Hypothalamus (tissue), 51 donors: Measurements from ENCODE around the gene LMO1.
A peak's percentile ranks its signal among the peaks of the same experiment; 100 is the strongest.

Experiments
- DNase-seq, 51 donors: peaks; one replicate each; lab custom pipeline; 2025; lab: John Stamatoyannopoulos, UW

LMO1 gene

DNA sequence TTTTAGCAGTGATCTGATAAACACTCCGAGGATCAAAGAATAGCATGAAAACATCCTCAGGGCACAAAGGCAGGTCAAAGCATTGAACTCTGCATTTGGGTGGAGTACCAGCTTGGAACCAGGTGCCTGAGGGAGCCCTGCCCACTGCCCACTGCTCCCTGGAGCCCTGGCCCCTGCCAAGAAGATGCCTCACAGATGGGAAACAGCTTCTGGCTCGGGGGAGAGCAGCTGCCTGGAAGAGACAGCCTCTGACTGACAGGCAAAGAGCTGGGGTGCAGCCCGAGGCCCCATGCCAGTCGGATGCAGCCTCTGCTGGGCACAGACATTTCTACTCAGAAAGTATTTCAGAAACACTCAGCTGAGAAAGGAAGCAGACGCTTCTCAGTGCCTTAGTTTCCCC is 13.2 kb downstream of the LMO1 start:
- no peak for DNase-seq

DNA sequence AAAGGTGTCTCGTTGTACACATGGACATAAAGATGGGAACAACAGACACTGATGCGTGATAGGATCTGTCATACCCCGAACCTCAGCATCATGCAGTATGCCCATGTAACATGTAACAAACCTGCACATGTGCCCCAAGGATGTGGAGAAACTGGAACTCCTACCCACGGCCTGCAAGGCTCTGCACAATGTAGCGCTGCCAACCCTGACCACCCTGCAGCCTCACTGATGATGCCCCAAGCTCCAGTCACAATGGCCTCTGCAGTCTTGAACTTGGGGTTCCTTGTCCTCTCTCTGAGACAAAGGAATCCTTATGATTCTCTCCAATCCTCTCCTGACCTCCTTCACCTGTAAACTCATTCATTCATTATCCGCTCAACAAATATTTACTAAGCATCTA is 14.2 kb downstream of the LMO1 start:
- no peak for DNase-seq

DNA sequence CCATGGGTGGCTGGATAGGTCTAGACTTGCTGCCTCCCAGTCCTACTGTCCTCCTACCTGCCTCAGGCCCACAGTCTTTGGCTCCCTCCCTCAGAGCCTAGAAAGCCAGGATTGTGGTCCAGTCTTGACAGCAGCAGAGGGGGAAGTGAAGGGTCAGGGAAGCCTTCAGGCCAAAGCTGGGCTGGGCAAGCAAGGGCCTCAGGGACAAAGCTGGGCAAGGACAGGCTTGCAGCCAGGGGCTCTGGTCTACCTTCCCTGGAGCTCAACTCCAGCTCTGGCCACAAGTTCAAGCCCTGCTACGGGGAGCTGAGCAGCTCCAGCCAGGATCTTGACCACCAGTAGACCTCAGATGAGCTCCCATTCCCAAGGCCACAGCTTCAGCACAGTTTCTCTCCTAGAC is 14.9 kb downstream of the LMO1 start:
- DNase-seq: no peak

DNA sequence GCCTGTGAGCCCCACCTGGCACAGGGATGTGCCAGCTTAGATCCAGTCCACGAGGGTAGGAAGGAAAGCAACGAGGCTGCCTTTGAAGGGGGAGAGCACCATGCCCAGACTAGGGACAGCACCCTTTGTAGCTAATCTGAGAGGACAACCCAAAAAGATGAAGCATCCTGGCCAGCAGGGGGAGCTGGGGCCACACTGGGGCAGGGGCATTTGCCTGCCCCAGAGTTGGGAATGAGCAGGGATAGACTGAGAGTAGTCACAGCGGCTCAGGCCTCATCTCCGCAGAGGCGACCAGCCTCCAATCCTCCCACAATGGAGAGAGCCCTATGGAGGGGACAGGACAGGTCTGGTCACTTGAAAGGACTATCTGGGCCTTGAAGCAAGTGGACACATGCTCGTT is 16.4 kb downstream of the LMO1 start:
- DNase-seq: no peak

DNA sequence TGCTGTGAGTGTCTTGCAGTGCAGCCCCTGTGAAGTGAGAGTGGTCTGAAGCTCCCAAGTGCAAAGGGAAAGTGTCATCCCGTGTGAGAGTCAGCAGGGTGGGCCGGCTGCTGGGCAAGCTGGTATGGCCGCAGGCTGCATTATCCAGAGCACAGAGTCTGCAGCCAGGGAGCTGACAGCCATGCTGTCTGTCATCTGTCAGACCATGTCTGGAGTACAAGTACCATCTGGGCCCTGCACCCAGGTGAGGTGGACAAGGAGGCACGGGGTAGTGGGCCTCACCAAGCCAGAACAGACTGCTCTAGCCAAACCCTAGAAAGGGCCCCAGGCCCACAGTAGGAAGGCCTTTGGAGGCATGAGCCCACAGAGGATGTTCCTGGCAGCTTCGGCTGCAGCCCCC is 20.2 kb downstream of the LMO1 start:
- DNase-seq: no peak

DNA sequence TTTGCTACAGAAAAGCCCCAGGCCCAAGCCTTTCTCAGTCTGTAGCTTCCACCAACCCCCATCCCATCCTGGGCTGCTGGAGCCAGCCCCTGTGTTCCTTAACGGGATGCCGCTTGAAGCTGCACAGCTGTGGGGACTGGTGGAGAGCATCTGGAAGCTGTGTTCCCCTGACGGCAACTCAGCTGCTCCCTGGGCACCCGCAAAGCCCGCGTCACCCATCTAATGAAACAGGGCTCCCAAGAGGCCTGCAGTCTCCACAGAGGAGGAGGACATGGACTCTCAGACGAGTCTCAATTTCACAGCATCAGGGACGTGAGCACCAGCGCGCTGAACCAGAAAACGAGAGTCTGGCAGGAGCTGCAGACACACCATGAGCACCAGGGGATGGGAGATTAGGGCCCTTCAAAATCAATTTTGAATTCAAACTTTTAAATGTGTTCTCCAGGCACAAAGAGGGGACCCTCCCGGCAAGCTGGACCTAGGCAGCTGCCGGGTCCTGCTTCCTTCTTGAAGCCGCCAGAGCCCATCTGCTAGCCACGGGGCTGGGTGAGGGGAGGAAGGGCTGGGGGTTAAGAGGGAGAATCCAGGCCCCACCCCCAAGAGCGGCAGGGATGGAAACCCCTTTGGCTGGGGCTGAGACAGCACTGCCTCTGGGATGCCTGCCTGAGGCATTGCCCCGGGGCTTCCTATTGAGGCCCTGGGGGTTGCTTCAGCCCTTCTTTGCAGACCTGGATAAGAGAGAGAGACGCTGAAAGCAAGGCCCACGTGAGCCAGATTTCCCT is 21.0 kb downstream of the LMO1 start:
- DNase-seq: no peak

DNA sequence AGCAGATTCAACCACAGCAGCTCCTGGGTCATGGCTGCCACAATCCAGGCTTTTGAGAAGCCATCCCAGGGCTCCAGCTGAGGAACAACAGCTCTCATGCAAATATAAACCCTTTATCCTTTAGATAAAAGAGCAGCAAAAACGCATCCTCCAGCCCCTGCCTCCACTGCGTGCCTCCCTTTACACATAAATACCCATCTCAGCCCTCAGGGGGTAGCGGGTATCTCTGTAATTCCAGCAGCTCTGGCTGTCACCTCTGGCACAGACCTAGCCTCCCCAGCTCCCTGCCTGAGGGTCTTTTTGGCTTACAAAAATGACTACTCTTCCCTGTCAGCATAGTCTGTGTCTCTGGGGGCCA is 21.6 kb downstream of the LMO1 start:
- no peak for DNase-seq

DNA sequence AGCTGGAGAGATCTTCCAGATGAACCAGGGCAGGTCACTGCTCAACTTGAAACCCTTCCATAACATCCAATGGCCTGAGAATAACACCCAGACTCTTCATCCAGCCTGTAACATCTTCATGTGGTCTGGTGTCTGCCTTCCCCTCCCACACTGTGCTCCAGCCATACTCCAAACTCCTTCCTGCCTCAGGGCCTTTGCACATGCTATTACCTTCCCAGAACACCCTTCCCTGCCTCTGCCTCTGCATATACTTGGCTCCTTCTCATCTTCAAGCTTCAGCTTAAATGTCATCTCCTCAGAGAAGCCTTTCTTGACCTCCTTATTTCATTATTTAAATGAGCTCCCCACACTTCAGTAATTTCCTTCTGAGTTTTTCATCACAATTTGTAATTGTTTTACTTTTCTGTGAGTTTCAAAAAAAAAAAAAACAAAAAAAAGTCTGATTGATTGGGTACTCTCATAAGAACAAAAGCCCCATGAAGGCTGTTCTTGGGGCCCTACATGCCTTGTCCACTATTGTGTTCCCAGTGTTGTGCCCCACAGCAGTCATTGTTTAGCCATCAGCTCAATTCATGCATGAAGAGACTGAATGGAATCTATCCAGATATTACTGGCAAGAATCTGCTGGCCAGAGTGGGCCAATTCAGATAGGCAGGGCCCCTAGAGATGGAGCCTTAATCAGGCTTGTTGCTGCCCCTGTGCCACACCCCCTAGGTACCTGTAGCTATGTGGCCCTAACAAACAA is 22.1 kb downstream of the LMO1 start:
- DNase-seq: no peak

DNA sequence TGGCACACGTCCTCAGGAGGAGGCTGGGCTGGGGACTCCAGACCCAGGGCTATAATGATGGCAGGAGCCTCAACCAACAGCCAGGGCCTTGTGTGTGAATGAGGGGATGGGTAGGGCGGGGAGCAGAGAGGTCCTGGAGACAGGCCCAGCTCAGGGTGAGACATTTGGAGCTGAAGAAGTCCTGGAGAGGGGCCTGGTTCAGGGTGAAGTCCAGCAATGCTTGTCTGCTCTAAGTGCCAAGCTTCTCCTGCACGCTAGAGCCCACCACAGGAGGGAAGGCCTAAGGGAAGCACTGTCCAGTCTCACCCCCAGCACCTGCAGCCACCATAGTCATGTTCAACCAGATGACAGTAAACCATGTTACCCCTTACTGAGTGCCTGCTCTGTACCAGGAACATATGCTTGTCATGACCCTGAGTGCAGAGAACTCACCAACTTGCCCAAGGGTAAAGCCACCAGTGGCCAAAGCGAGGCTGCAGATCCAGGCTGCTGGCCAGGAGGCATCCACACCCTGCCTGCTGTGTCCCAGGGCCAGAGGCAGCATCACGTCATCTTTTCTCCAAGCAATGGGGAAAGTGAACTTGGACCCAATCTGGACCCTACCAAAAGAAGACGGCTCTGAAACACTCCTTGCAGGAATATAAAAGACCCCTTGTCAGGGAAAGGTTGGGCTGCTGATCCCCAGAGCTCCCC is 24.0 kb downstream of the LMO1 start:
- no peak for DNase-seq

DNA sequence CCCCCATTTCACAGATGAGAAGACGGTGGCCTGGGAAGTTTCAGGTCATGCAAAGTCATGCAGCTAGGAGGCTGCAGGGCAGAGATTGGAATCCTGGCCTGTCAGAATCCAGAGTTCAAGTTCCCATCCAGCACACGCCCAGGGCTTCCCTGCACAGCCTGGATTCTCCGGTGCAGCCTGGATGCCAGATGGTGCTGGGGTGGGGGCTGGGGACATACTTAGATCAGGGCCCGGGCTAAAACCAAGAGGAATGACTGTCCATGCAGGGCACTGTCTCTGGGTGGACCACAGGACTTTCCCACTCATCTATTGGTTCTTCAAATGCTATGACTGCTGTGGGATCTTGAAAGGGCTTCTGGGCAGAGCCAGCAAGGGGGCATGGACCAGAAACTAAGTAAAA is 24.6 kb downstream of the LMO1 start:
- no peak for DNase-seq

DNA sequence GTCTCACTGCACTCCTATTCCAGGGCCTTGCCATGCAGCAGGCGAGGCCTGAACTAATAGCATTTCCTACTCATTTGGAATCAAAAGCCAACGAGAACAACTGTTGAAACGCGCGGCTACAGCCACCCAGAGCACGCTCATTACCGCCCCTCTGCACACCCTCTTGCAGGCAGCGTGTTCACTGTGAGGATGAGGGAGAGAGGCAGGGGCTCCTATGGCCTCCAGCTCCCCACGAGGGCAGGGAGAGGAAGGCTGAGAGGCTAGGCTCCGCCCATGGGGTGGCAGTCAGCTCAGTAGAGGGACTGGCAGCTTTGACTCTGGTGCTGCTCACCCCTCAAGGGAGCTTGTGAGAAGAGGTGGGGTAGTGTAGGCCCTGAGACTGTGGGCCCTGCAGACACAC is 26.2 kb downstream of the LMO1 start:
- DNase-seq: no peak

DNA sequence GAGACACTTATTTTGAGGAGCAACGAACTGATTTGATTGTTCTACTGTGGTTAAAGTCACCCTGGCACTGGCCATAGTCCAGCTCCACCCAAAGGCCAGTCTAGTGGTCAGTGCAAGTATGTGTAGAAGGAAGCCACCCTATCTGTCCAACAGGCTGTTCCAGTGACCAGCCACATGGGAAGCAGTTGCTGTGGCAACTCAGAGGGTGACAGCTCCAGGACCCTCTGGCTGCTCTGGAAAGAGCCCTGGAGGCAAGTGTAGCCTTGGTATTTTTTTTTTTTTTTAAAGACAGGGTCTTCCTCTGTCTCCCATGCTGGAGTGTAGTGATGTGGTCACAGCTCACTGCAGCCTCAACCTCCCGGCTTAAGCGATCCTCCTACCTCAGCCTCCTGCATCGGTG is 27.8 kb downstream of the LMO1 start:
- no peak for DNase-seq

DNA sequence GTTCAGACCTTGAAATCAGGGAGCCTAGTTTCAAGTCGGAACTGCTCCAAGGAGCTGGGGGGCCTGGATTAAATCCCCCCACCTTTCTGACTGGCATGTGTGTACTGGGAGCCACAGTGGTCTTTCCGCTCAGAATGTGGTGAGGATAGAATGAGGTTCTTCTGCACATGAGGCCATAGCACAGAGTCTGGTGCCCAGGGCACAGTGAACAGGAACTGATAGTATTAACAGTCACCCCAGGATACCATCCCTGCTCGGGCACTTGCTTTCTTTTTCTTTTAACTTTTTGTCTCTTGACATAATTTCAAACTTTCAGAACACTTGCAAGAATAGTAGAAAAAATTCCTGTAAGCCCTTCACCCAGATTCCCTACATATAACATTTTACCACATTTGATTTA is 28.8 kb downstream of the LMO1 start:
- no peak for DNase-seq

DNA sequence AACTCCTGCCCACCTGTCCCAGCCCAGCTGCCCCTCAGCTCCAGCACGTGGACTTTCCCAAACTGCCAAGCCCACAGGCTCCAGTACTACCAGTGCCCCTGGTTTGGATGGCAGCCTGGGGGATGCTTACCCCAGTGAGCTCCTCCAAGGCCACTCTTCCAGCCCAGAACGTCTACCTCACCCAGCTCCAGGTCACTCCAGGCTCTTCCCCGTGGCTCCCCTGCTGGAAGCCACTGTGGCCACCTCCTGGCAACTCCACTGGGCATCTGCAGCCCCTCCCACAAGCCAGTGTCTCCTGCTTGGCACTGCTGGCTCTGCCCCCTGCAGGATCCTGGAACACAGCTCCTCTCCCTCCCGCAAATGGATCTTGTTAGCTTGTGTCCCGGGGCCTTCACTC is 29.3 kb downstream of the LMO1 start:
- no peak for DNase-seq

DNA sequence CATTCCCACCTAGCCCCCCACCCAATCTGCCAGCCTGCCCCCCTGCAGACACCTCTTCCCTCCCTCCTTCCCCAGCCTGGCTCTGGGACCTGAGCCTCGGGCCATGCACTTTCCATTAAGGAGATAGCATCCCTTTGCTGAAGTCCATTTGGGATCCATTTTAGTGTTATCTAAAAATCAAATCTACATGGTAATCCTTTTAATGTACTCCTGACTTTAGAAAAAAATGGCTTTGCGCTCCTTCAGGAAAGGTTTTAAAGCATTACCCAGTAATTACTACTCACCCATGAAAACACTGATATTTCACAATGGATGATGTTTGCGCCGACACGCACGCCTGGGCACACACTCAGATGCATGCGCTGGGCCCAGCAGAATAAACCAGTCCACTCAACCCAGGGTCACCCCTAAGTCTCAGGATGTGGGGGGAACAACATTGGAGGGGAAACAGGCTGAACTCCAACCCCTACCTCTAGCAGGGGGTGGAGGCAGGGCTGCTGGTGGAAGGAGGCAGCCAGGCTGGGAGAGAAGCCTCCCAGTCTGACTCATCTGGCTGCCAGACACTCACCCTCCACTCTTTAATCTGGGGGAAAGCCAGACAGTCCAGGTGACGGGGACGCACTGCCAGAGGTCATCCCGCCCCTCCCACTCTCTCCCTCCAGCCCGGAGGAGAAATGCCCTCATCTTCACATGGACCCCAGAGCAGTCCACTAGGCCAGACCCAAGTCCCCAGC is 29.8 kb downstream of the LMO1 start:
- peak in 1 of 51 donors; percentile 10 for DNase-seq

DNA sequence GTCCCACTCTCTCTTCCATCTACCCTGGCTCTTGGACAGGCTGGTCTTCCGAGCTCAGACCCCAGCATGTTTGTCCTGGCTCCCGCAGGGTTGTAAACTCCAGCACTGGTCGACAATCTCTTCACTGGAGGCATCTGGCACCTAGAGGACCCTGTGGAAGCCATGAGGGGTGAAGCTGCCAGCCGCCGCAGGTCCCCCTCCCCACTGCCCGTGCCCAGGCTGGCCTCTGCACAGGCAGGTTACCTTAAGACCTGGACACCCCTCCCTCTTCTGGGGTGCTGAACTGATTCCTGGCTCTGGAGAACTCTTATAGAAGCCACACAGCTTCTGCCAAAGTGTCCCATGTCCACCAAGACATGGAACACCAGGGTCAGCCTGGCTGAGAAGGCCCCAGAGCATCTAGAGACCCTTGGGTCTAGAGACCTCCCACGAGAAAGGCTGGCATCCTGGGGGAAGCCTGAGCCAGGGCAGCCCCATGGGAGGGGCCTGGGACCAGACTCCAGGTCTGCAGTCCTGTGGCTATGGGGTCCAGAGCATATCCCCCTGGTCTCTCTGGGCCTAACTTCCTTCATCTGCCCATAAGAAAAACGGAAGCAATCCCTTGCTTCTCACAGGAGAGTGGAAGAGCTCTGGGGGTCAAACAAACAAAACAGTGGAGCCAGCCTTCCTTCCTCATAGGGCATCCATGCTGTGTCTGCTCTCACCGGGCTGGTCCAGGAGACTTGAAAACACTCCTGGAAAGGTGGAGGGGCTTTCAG is 30.6 kb downstream of the LMO1 start:
- DNase-seq: no peak

DNA sequence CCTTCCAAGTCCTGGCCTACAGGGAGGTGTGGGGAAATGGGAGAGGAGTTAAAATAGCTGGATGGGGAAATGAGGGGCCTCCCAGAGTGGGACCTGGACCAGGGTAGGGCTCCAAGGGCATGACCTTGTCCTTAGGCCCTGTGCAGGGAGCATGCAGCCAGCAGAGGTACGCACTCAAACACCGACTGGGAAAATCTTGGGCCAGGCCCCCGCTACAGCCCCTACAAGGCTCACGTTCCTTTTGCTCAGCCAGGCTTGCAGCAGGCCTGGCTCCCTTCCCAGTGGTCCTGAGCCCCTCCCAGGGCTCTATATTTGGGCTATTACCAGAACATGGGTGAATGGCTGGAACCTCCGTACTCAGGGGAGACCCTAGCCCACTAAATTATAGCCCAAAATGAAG is 31.3 kb downstream of the LMO1 start:
- DNase-seq: no peak

DNA sequence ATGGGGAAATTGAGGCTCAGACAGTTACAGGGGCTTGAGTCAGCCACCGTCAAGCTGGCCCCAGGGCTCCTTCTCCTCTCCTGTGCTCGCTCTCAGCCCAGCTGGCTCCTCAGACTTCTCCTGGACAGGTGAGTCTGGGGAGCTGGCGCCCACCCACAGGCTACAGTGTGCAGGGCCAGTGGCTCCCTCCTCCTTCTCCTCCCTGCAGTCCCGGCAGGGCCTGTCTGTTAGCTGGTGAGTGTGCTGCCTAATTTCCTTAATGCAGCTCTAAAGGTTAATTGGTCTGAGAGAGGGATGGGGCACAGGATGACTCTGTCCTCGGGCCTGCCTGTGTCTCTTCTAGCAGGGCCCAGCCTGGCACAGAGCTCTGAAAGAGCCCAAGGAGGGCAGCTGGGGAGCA is 31.7 kb downstream of the LMO1 start:
- DNase-seq: no peak

DNA sequence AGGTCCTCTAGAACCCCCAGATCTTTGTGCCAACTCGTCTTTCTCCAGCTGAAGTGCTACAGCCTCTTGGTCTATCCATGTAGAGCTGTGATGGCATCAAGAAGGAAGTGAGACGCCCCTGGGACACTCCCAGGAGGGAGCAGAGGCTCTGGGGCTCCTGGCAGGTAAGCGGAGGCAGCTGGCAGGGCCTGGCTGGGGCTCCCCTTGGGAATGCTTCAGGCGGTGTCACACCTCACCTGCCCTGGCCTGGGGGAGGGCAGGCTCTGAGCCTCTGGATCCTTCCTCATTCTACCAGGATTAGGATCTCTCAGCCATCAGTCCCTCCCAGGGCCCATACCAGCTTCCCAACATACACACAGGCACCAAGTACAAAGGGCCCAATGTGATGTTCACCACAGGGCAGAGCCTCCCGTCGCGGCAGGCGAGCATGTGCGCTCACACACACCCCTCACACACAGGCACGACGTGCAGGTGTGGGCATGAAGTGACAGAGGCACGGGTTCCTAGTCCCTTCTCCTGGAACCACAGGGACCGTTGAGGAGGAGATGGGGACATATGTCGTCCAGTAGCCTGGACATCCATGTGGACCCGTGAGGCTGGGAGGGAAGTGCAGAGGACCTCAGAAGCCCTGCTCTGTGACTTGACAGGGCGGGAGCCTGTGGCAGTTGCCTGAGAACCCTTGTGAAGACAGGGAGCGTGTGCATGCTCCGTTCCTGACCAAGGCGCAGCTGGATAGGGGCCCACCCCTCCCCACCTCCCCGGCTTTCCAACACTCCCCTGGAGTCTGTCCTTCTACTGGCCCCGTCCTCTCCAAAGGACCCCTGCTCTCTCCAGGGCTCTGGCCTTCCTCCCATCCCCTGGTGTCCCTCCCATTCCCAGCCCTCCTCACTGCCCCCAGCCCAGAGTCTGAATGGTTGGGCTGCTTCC is 32.5 kb downstream of the LMO1 start:
- no peak for DNase-seq
